Neural cell (in vitro differentiated cells): ENCODE measurements around the gene PHLDA1. TPM values are rescaled to one million over a fixed set of nuclear protein-coding genes. Genes with fewer than 3 reads are reported as not detected.

ENCODE experiments used
- H2AFZ ChIP-seq: fragments of 200-600, 300-800 bp; sonication (generic), shearing (Covaris generic); 2 replicates; pipeline ENCODE4 v1.6.0; 2014; ENCODE audit warnings: low read depth, mild to moderate bottlenecking, antibody characterized with exemption, low read length, moderate library complexity
- H3F3A ChIP-seq: fragments of 200-600 bp; shearing (Covaris generic); 2 replicates; pipeline ENCODE4 v1.6.1; 2016; ENCODE audit warnings: mild to moderate bottlenecking, moderate library complexity, mixed read lengths, antibody characterized with exemption, low read length; ENCODE audit not compliant: insufficient read depth, poor library complexity, severe bottlenecking
- H3K27ac ChIP-seq: fragments of 200-600, 300-800 bp; sonication (generic), shearing (Covaris generic); 2 replicates; pipeline ENCODE4 v1.5.1; 2014; ENCODE audit warnings: mild to moderate bottlenecking, low read length, moderate library complexity
- H3K27me3 ChIP-seq: fragments of 300-800, 200-600 bp; sonication (generic), shearing (Covaris generic); 2 replicates; pipeline ENCODE4 v1.6.0; 2014; ENCODE audit warnings: mild to moderate bottlenecking, low read depth, low read length, moderate library complexity; ENCODE audit not compliant: insufficient read depth
- H3K36me3 ChIP-seq: fragments of 300-800, 200-600 bp; sonication (generic), shearing (Covaris generic); 2 replicates; pipeline ENCODE4 v1.5.1; 2014; ENCODE audit warnings: mild to moderate bottlenecking, antibody characterized with exemption, low read length, moderate library complexity; ENCODE audit not compliant: insufficient read depth
- H3K4me2 ChIP-seq: fragments of 300-800, 200-600 bp; sonication (generic), shearing (Covaris generic); 2 replicates; pipeline ENCODE4 v1.6.0; 2014; ENCODE audit warnings: mild to moderate bottlenecking, low read length
- H3K4me3 ChIP-seq: fragments of 300-800, 200-600 bp; sonication (generic), shearing (Covaris generic); 2 replicates; pipeline ENCODE4 v1.5.1; 2014; ENCODE audit warnings: mild to moderate bottlenecking, low read length, moderate library complexity
- H3K79me2 ChIP-seq: fragments of 200-600 bp; shearing (Covaris generic); replicated peaks from 2 replicates; pipeline ENCODE4 v1.6.0; 2014; ENCODE audit warnings: mild to moderate bottlenecking, low read length, moderate library complexity; ENCODE audit not compliant: insufficient read depth
- H3K9ac ChIP-seq: fragments of 300-800, 200-600 bp; sonication (generic), shearing (Covaris generic); 2 replicates; pipeline ENCODE4 v1.6.1; 2016; ENCODE audit warnings: mild to moderate bottlenecking, low read length, mixed read lengths
- H3K9me2 ChIP-seq: fragments of 200-600 bp; shearing (Covaris generic); 2 replicates; pipeline ENCODE4 v1.6.1; 2016; ENCODE audit warnings: mild to moderate bottlenecking, low read length, mixed read lengths; ENCODE audit not compliant: insufficient read depth
- H3K9me3 ChIP-seq: fragments of 200-600, 300-800 bp; sonication (generic), shearing (Covaris generic); 2 replicates; pipeline ENCODE4 v1.6.1; 2016; ENCODE audit warnings: mild to moderate bottlenecking, mixed run types, low read length, moderate library complexity, mixed read lengths
- H4K20me1 ChIP-seq: fragments of 200-600 bp; shearing (Covaris generic); 2 replicates; pipeline ENCODE4 v1.6.1; 2016; ENCODE audit warnings: mild to moderate bottlenecking, mixed run types; ENCODE audit not compliant: insufficient read depth
- CTCF ChIP-seq: fragments of 450-650 bp; IDR thresholded peaks from 2 replicates; pipeline ENCODE4 v1.5.1; 2014; ENCODE audit warnings: antibody characterized with exemption, mild to moderate bottlenecking, moderate library complexity; ENCODE audit not compliant: poor library complexity, severe bottlenecking
- EP300 ChIP-seq: fragments of 450-650 bp; conservative IDR thresholded peaks from 2 replicates; pipeline ENCODE4 v1.6.1; 2014; ENCODE audit warnings: antibody characterized with exemption, mild to moderate bottlenecking, moderate library complexity; ENCODE audit not compliant: poor library complexity, severe bottlenecking
- EZH2 ChIP-seq: fragments of 200-600, 300-800 bp; shearing (Covaris generic), sonication (generic); IDR thresholded peaks from 2 replicates; pipeline ENCODE4 v1.6.1; 2014; ENCODE audit warnings: antibody characterized with exemption, low read length, borderline replicate concordance, mild to moderate bottlenecking; ENCODE audit not compliant: insufficient read depth, poor library complexity, severe bottlenecking
- MXI1 ChIP-seq: fragments of 450-650 bp; conservative IDR thresholded peaks from 2 replicates; pipeline ENCODE4 v1.6.1; 2014; ENCODE audit warnings: antibody characterized with exemption, mild to moderate bottlenecking; ENCODE audit not compliant: poor library complexity, severe bottlenecking
- POLR2AphosphoS5 ChIP-seq: IDR thresholded peaks from 2 replicates; pipeline ENCODE4 v1.6.1; 2012
- RAD21 ChIP-seq: fragments of 450-650 bp; conservative IDR thresholded peaks from 2 replicates; pipeline ENCODE4 v1.6.1; 2014; ENCODE audit warnings: antibody characterized with exemption, mild to moderate bottlenecking, moderate library complexity
- SMC3 ChIP-seq: fragments of 450-650 bp; conservative IDR thresholded peaks from 2 replicates; pipeline ENCODE4 v1.6.1; 2014; ENCODE audit warnings: antibody characterized with exemption, mild to moderate bottlenecking, moderate library complexity; ENCODE audit not compliant: poor library complexity
- TAF1 ChIP-seq: IDR thresholded peaks from 2 replicates; pipeline ENCODE4 v1.6.1; 2012; ENCODE audit warnings: low read depth
- polyA minus RNA-seq: library from RNA; depleted of rRNA, polyadenylated mRNA; stranded (reverse); fragments of >200 nt; gene quantifications from 2 replicates; pipeline ENCODE4 v1.2.3, GENCODE V29; 2014
- polyA plus RNA-seq: library from polyadenylated mRNA; depleted of rRNA; stranded (reverse); fragments of >200 nt; gene quantifications from 2 replicates; pipeline ENCODE4 v1.2.3, GENCODE V29; 2014
- TF ChIP-seq, protein P1 (sequence below): IDR thresholded peaks from 2 replicates; pipeline ENCODE4 v1.6.1; 2012; ENCODE audit warnings: borderline replicate concordance

The PHLDA1 gene
- 6.6 and 8.5 TPM in 2 replicates for polyA plus RNA-seq
- 9.7 and 11.8 TPM in 2 replicates for polyA minus RNA-seq

GRCh38 chr12:76031414-76032042, at the start of gene PHLDA1:
TSS of gene PHLDA1 (minus strand) at chr12:76031776.
- Histone ChIP-seq H3K36me3 (no peaks in the 10 kb centered on the region), H3K4me3 (peak within 1 kb of the TSS; percentile 83), H3K4me2 (peak within 1 kb of the TSS; percentile 54), H3K9ac (peak within 1 kb of the TSS; percentile 79), H3K9me2 (no peaks in the 10 kb centered on the region), H2AFZ (peak within 1 kb of the TSS; percentile 34), H3F3A (no peaks in the 10 kb centered on the region), H3K27ac (peak within 1 kb of the TSS; percentile 46), H3K9me3 (no peaks in the 10 kb centered on the region), H3K79me2 (peaks cover 15% of the 10 kb centered on the region), H4K20me1 (no peaks in the 10 kb centered on the region), H3K27me3 (peaks cover 22% of the 10 kb centered on the region)
- TF ChIP-seq EP300 (peak; percentile 18), RAD21 (peak; percentile 68), CTCF (peak; percentile 73), EZH2 (no peak), TAF1 (peak; percentile 56), POLR2AphosphoS5 (no peak), SMC3 (peak; percentile 76), MXI1 (no peak)
- TF ChIP-seq, protein P1, sequence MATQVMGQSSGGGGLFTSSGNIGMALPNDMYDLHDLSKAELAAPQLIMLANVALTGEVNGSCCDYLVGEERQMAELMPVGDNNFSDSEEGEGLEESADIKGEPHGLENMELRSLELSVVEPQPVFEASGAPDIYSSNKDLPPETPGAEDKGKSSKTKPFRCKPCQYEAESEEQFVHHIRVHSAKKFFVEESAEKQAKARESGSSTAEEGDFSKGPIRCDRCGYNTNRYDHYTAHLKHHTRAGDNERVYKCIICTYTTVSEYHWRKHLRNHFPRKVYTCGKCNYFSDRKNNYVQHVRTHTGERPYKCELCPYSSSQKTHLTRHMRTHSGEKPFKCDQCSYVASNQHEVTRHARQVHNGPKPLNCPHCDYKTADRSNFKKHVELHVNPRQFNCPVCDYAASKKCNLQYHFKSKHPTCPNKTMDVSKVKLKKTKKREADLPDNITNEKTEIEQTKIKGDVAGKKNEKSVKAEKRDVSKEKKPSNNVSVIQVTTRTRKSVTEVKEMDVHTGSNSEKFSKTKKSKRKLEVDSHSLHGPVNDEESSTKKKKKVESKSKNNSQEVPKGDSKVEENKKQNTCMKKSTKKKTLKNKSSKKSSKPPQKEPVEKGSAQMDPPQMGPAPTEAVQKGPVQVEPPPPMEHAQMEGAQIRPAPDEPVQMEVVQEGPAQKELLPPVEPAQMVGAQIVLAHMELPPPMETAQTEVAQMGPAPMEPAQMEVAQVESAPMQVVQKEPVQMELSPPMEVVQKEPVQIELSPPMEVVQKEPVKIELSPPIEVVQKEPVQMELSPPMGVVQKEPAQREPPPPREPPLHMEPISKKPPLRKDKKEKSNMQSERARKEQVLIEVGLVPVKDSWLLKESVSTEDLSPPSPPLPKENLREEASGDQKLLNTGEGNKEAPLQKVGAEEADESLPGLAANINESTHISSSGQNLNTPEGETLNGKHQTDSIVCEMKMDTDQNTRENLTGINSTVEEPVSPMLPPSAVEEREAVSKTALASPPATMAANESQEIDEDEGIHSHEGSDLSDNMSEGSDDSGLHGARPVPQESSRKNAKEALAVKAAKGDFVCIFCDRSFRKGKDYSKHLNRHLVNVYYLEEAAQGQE = no peak

GRCh38 chr12:76080729-76081415, 49.3 kb upstream of the PHLDA1 start:
- Histone ChIP-seq H3K79me2 (peaks cover 79% of the 10 kb centered on the region), H4K20me1 (no peaks in the 10 kb centered on the region), H3F3A (peaks cover 9% of the 10 kb centered on the region), H3K36me3 (no peaks in the 10 kb centered on the region), H2AFZ (no peak overlapping the region), H3K27ac (no peak overlapping the region), H3K4me3 (peak overlapping the region; percentile 89), H3K9ac (no peak overlapping the region), H3K9me2 (no peaks in the 10 kb centered on the region), H3K4me2 (peak overlapping the region; percentile 16), H3K27me3 (no peaks in the 10 kb centered on the region), H3K9me3 (no peaks in the 10 kb centered on the region)
- TF ChIP-seq CTCF (peak; percentile 15), SMC3 (no peak)
